Prostate gland (tissue), 2 donors: ENCODE data around the gene TSR3.

Source experiments
- POLR2A ChIP-seq: fragments of 450-650 bp; IDR thresholded peaks from one replicate; pipeline ENCODE4 v1.6.1; 2016; ENCODE audit warnings: antibody characterized with exemption, mild to moderate bottlenecking
- POLR2AphosphoS5 ChIP-seq: sonication (generic); formaldehyde crosslinking; IDR thresholded peaks from one replicate; pipeline ENCODE4 v1.6.1; 2017; ENCODE audit warnings: antibody characterized with exemption
- TF ChIP-seq, protein P1 (sequence below), 4 experiments: fragments of 200-600 bp in 2 of 4; fragments of 450-650 bp in 2 of 4; sonication (generic) in 2 of 4; IDR thresholded peaks; 1 replicate in 3 of 4; 2 replicates in 1 of 4; pipeline ENCODE4 v1.5.1; 2016 to 2019; ENCODE audit warnings: antibody characterized with exemption in 4 of 4, mild to moderate bottlenecking in 2 of 4, moderate library complexity in 2 of 4

DNA sequence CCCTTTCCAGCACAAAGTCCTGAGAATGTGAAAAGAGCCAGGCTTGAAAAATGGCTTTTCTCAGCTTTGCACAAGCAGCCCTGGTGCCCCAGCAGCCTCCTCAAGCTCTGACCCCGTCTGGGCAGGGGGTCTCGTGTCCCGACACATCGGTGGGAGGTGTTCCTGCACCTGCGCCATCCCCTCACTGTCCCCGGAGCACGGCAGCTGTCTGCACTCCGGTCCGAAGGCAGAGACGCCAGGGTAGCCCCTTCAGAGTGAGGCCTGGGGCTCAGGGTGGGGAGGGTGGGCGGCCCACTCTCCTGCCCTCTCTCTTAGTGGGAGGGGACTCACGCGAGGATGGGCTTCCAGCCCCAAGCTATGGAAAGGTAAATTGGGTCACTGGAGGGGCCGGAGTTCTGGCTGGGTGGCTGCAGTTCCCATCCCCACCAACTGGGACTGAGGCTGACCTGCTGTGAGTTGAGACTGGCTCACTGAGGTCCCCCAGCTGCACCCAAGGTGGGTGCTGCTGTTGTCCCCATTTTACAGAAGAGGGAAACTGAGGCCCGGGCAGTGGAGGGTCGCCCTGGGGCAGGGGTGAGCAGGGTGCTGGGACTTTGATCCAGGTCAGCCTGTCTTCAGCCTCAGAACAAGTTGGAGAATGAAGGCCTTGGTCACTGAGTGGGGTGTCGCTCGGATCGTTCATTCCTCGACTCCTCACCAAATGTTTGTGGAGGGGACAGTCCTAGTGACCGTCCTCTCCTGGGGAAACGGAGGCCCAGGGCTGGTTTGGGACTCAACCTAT lies 20.6 kb downstream of the TSR3 start:
- TF ChIP-seq, protein P1, sequence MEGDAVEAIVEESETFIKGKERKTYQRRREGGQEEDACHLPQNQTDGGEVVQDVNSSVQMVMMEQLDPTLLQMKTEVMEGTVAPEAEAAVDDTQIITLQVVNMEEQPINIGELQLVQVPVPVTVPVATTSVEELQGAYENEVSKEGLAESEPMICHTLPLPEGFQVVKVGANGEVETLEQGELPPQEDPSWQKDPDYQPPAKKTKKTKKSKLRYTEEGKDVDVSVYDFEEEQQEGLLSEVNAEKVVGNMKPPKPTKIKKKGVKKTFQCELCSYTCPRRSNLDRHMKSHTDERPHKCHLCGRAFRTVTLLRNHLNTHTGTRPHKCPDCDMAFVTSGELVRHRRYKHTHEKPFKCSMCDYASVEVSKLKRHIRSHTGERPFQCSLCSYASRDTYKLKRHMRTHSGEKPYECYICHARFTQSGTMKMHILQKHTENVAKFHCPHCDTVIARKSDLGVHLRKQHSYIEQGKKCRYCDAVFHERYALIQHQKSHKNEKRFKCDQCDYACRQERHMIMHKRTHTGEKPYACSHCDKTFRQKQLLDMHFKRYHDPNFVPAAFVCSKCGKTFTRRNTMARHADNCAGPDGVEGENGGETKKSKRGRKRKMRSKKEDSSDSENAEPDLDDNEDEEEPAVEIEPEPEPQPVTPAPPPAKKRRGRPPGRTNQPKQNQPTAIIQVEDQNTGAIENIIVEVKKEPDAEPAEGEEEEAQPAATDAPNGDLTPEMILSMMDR (IDR thresholded peaks at IDR 0.05), result peak in 2 of 4 experiments; percentile 2 to 7
- TF ChIP-seq POLR2A, result no peak
- TF ChIP-seq POLR2AphosphoS5, result no peak
